Fibroblast of lung (primary cell): ENCODE results near the gene TMEM132C.

Experiments used
- EZH2 ChIP-seq: IDR thresholded peaks from 2 replicates; pipeline ENCODE4 v1.5.1; 2012; ENCODE audit warnings: low read length, control low read depth, mild to moderate bottlenecking; ENCODE audit errors: missing control alignments
- TF ChIP-seq, protein P1 (sequence below), 2 donors: IDR thresholded peaks in 1 of 2; conservative IDR thresholded peaks in 1 of 2; 1 replicate in 1 of 2; 2 replicates in 1 of 2; pipeline ENCODE4 v1.5.1; 2011 to 2012; ENCODE audit warnings: low read length in 2 of 2, control low read depth in 1 of 2, inconsistent platforms in 1 of 2, low read depth in 1 of 2, mild to moderate bottlenecking in 1 of 2

DNA sequence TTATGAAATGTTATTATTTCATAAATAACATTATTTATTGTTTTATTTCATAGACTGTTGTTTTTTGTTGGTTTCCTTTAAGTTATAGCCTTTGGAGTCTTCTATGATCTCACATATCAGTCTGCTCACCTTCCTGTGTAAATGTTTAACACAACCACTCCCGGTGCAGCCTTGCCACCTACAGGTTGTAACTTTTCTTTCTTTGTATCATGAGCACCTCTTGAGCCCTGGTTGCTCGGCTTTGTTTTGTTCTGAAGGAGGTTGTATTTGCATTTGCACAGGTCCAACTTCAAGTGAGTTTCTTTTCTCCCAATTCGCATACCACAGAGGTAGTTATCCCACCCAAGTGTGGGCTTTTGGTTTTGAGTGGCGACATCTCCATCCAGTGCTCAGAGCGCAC, 435.4 kb downstream of the TMEM132C start:
- TF ChIP-seq, protein P1, sequence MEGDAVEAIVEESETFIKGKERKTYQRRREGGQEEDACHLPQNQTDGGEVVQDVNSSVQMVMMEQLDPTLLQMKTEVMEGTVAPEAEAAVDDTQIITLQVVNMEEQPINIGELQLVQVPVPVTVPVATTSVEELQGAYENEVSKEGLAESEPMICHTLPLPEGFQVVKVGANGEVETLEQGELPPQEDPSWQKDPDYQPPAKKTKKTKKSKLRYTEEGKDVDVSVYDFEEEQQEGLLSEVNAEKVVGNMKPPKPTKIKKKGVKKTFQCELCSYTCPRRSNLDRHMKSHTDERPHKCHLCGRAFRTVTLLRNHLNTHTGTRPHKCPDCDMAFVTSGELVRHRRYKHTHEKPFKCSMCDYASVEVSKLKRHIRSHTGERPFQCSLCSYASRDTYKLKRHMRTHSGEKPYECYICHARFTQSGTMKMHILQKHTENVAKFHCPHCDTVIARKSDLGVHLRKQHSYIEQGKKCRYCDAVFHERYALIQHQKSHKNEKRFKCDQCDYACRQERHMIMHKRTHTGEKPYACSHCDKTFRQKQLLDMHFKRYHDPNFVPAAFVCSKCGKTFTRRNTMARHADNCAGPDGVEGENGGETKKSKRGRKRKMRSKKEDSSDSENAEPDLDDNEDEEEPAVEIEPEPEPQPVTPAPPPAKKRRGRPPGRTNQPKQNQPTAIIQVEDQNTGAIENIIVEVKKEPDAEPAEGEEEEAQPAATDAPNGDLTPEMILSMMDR (conservative IDR thresholded peaks at IDR 0.05 in 1 of 2, IDR thresholded peaks at IDR 0.05 in 1 of 2; ENCODE audit: low read depth in 1 of 2, low read length in 2 of 2) = no peak
- TF ChIP-seq EZH2 = no peak
